ENCODE results near the gene MST1. TPM values are rescaled to one million over a fixed set of nuclear protein-coding genes. Genes with fewer than 3 reads are reported as not detected.

MST1 gene
- total RNA-seq, 5 donors from 2014 or later (not counting 1 experiment from before 2014, with no cell fraction given), result 9.9 to 16.1 (median 12.6) TPM

DNA sequence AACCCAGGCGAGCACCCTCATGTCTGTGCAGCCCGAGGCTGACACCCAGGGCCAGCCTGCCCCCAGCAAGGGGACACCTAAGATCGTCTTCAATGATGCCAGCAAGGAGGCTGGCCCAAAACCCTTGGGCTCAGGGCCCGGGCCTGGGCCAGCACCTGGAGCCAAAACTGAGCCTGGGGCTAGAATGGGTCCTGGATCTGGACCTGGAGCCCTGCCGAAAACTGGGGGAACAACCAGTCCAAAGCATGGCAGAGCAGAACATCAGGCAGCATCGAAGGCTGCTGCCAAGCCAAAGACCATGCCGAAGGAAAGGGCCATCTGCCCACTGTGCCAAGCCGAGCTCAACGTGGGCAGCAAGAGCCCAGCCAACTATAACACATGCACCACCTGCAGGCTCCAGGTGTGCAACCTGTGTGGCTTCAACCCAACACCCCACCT is 46.5 kb downstream of the MST1 start:
- Mint-ChIP-seq H3K4me1 (no peaks in the 10 kb centered on the region), H3K36me3 (no peaks in the 10 kb centered on the region), H3K27me3 (no peaks in the 10 kb centered on the region), H3K4me3 (no peak overlapping the region), H3K27ac (no peak overlapping the region), H3K9me3 (no peaks in the 10 kb centered on the region)
- no peaks in the 10 kb centered on the region for H3K36me3 ChIP-seq (ENCODE audit: control insufficient read depth in 2 of 2, extremely low read depth in 1 of 2, insufficient read depth in 1 of 2, low read length in 1 of 2)
- H3K4me3 ChIP-seq (ENCODE audit: control insufficient read depth in 1 of 2, extremely low read depth in 1 of 2, low read length in 1 of 2), result no peak overlapping the region
- H3K27ac ChIP-seq (ENCODE audit: low read length), result no peak overlapping the region
- 78% methylated on average over 7 of the region's 9 CpGs for WGBS (ENCODE audit: insufficient coverage)
- H3K27me3 ChIP-seq (replicated peaks in 1 of 2; ENCODE audit: control insufficient read depth in 2 of 2, extremely low read depth in 1 of 2, insufficient read depth in 2 of 2, low read length in 1 of 2), result peaks cover 0 to 7% of the 10 kb centered on the region in 2 experiments
- DNase-seq, result no peak
- CTCF ChIA-PET, result no interaction called here
- POLR2A ChIA-PET, result no interaction called here
- no peaks in the 10 kb centered on the region for H3K9me3 ChIP-seq
- no peaks in the 10 kb centered on the region for H3K4me1 ChIP-seq (ENCODE audit: control insufficient read depth in 1 of 2, extremely low read depth in 1 of 2, insufficient read depth in 2 of 2, low read length in 2 of 2)
- ATAC-seq (replicated peaks in 1 of 4), result no peak

DNA sequence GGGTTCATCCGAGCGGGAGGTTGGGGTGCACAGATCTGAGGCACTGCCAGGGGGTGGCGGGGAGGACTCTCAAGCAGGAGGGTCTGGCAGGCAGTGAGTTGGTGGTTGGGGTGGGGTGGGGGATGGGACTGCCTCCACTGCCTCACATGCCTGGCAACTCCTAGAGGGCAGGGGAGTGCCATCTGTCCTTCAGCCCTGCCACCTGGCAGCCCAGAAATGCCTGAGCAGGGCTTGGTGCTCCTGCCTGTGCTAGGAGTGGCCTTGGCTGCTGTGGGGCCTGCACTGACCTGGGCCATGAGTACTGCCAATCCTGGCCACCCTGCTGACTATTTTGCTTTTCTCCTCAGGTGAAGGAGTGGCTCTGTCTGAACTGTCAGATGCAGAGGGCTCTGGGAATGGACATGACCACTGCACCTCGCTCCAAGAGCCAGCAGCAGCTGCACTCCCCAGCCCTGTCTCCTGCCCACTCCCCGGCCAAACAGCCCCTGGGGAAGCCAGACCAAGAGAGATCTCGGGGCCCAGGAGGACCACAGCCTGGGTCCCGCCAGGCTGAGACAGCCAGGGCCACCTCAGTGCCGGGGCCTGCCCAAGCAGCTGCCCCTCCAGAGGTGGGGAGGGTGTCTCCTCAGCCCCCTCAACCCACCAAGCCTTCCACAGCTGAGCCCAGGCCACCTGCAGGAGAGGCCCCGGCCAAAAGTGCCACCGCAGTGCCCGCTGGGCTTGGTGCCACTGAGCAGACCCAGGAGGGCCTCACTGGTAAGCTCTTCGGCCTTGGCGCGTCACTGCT is 47.2 kb downstream of the MST1 start:
- Histone ChIP-seq H3K9me3 (no peaks in the 10 kb centered on the region), H3K4me3 (ENCODE audit: control insufficient read depth in 1 of 2, extremely low read depth in 1 of 2, low read length in 1 of 2) (no peak overlapping the region), H3K4me1 (ENCODE audit: control insufficient read depth in 1 of 2, extremely low read depth in 1 of 2, insufficient read depth in 2 of 2, low read length in 2 of 2) (no peaks in the 10 kb centered on the region), H3K27ac (ENCODE audit: low read length) (no peak overlapping the region), H3K36me3 (ENCODE audit: control insufficient read depth in 2 of 2, extremely low read depth in 1 of 2, insufficient read depth in 1 of 2, low read length in 1 of 2) (no peaks in the 10 kb centered on the region), H3K27me3 (replicated peaks in 1 of 2; ENCODE audit: control insufficient read depth in 2 of 2, extremely low read depth in 1 of 2, insufficient read depth in 2 of 2, low read length in 1 of 2) (peaks cover 0 to 7% of the 10 kb centered on the region in 2 experiments)
- no peak overlapping the region for H3K4me3 Mint-ChIP-seq
- no peaks in the 10 kb centered on the region for H3K36me3 Mint-ChIP-seq
- no peak for ATAC-seq (replicated peaks in 1 of 4)
- no peaks in the 10 kb centered on the region for H3K9me3 Mint-ChIP-seq
- POLR2A ChIA-PET, result no interaction called here
- 87% methylated on average over 10 of the region's 14 CpGs for WGBS (ENCODE audit: insufficient coverage)
- H3K27me3 Mint-ChIP-seq, result no peaks in the 10 kb centered on the region
- DNase-seq, result no peak
- CTCF ChIA-PET, result no interaction called here
- no peaks in the 10 kb centered on the region for H3K4me1 Mint-ChIP-seq
- no peak overlapping the region for H3K27ac Mint-ChIP-seq

DNA sequence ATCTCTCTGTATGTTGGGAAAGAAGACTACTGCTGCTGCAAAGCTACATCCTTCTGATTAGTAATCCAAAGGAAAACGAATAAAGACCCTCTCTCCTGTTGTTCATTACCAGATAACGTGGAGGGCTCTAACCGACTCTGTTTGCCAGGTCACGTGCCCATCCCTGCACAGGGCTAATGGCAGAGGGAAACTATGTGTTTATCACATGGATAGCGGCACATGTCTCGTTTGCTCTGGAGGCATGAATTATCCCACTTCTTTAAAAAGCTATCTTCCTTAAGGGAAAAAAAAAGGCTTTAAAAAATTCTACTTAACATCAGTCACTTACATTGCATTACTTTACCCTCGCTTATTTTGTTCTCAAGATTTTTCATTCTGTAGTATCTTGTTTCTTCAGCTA is 48.0 kb downstream of the MST1 start:
- DNase-seq, result no peak
- Histone ChIP-seq H3K4me3 (ENCODE audit: control insufficient read depth in 1 of 2, extremely low read depth in 1 of 2, low read length in 1 of 2) (no peak overlapping the region), H3K36me3 (ENCODE audit: control insufficient read depth in 2 of 2, extremely low read depth in 1 of 2, insufficient read depth in 1 of 2, low read length in 1 of 2) (no peaks in the 10 kb centered on the region), H3K9me3 (no peaks in the 10 kb centered on the region), H3K4me1 (ENCODE audit: control insufficient read depth in 1 of 2, extremely low read depth in 1 of 2, insufficient read depth in 2 of 2, low read length in 2 of 2) (no peaks in the 10 kb centered on the region), H3K27ac (ENCODE audit: low read length) (no peak overlapping the region), H3K27me3 (replicated peaks in 1 of 2; ENCODE audit: control insufficient read depth in 2 of 2, extremely low read depth in 1 of 2, insufficient read depth in 2 of 2, low read length in 1 of 2) (peaks cover 0 to 7% of the 10 kb centered on the region in 2 experiments)
- ChIA-PET POLR2A (no interaction called here), CTCF (no interaction called here)
- H3K27ac Mint-ChIP-seq, result no peak overlapping the region
- WGBS (ENCODE audit: insufficient coverage), result 86% methylated on average over 4 of the region's 7 CpGs
- H3K36me3 Mint-ChIP-seq, result no peaks in the 10 kb centered on the region
- no peak overlapping the region for H3K4me3 Mint-ChIP-seq
- no peaks in the 10 kb centered on the region for H3K27me3 Mint-ChIP-seq
- no peak for ATAC-seq (replicated peaks in 1 of 4)
- no peaks in the 10 kb centered on the region for H3K4me1 Mint-ChIP-seq
- no peaks in the 10 kb centered on the region for H3K9me3 Mint-ChIP-seq

DNA sequence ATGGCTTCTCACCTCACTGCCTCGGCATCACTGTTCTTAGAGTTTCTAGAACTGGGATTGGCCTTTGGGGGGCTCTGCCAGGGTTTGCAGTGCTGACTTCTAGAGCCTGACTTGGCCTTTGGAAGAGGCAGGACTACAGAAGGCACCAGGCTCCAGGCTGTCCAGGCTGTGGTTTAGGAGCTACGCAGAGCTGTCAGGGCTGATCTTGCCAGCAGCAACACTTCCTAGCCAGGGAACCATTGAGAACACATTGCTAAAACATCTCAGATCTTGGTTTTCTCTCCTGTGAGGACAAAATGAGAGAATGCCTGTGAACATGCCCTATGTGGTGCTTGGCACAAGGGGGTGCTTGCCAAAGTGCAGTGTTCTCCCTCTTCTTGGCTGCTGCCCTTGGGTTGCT is 49.7 kb downstream of the MST1 start:
- H3K4me1 Mint-ChIP-seq, result no peaks in the 10 kb centered on the region
- ATAC-seq (replicated peaks in 1 of 4), result no peak
- CTCF ChIA-PET, result no interaction called here

DNA sequence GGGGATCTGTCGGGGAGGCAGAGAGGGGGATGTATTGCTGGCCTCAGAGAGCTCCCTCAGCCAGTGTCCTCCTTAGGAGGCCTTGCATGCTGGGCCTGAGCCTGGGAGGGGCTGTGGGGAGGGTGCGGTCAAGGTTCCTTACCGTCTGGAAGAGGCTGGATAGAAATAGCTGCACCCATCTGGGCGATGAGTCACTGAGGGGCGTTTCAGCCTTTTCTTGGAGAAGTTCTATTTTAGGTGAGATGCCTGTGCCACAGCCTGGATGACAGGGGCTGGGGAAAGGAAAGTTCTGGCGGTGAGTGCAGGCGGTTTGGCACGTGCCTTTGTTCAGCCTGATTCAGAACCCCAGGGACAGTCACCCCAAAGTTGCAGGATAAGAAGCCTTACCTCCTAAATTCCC is 50.8 kb downstream of the MST1 start:
- H3K27ac Mint-ChIP-seq, result no peak overlapping the region

More for the DNA sequence above, 49.7 kb downstream of the MST1 start:
- no peaks in the 10 kb centered on the region for H3K36me3 ChIP-seq (ENCODE audit: control insufficient read depth in 2 of 2, extremely low read depth in 1 of 2, insufficient read depth in 1 of 2, low read length in 1 of 2)
- H3K27ac ChIP-seq (ENCODE audit: low read length), result no peak overlapping the region
- peaks cover 0 to 10% of the 10 kb centered on the region in 2 experiments for H3K27me3 ChIP-seq (replicated peaks in 1 of 2; ENCODE audit: control insufficient read depth in 2 of 2, extremely low read depth in 1 of 2, insufficient read depth in 2 of 2, low read length in 1 of 2)
- 92% methylated on average over 2 of the region's 2 CpGs for WGBS (ENCODE audit: insufficient coverage)
- Mint-ChIP-seq H3K27me3 (no peaks in the 10 kb centered on the region), H3K27ac (no peak overlapping the region), H3K9me3 (no peaks in the 10 kb centered on the region), H3K36me3 (no peaks in the 10 kb centered on the region), H3K4me3 (no peak overlapping the region)
- no peak overlapping the region for H3K4me3 ChIP-seq (ENCODE audit: control insufficient read depth in 1 of 2, extremely low read depth in 1 of 2, low read length in 1 of 2)
- no peaks in the 10 kb centered on the region for H3K9me3 ChIP-seq
- POLR2A ChIA-PET, result no interaction called here
- no peak for DNase-seq
- H3K4me1 ChIP-seq (ENCODE audit: control insufficient read depth in 1 of 2, extremely low read depth in 1 of 2, insufficient read depth in 2 of 2, low read length in 2 of 2), result no peaks in the 10 kb centered on the region

DNA sequence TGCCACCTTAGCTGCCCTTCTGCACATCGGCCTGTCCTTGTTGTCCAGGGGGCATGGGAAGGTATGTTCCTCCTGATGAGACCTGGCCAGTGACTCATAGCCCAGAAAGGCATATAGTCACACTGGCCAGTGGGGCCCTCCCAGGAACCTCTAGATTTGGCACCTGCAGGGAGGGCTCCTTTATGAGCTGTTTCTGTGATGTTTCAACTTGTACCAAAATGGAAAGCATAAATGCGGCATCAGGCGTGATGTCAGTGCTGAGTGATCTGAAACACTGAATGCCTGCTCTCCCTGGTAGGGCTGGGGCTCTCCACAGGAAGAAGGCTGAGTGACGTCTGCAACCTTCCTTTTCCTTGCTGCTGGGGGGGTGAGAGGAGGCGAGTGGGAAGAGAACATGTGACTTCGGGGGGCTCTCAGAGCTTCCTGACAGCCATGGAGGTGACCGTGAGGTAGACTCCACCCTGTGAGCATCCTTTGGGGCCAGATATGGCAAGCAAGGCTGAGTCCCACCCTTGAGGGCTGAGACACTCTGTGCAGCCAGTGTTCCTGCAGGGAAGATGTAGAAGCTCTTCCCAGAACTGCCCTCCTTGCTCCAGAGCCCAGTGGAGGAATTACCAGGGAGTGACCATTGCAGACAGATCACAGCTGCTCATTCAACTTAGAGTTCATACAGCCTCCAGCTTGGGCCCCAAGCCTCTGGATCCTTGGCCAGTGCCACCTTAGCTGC is 52.2 kb downstream of the MST1 start:
- Histone ChIP-seq H3K27ac (ENCODE audit: low read length) (no peak overlapping the region), H3K4me1 (ENCODE audit: control insufficient read depth in 1 of 2, extremely low read depth in 1 of 2, insufficient read depth in 2 of 2, low read length in 2 of 2) (no peaks in the 10 kb centered on the region), H3K36me3 (ENCODE audit: control insufficient read depth in 2 of 2, extremely low read depth in 1 of 2, insufficient read depth in 1 of 2, low read length in 1 of 2) (no peaks in the 10 kb centered on the region), H3K27me3 (replicated peaks in 1 of 2; ENCODE audit: control insufficient read depth in 2 of 2, extremely low read depth in 1 of 2, insufficient read depth in 2 of 2, low read length in 1 of 2) (peaks cover 0 to 14% of the 10 kb centered on the region in 2 experiments), H3K4me3 (ENCODE audit: control insufficient read depth in 1 of 2, extremely low read depth in 1 of 2, low read length in 1 of 2) (no peak overlapping the region), H3K9me3 (no peaks in the 10 kb centered on the region)
- no peak for DNase-seq
- WGBS (ENCODE audit: insufficient coverage), result 60% methylated on average over 6 of the region's 7 CpGs
- Mint-ChIP-seq H3K27me3 (peaks cover 0 to under 1% of the 10 kb centered on the region in 2 donors), H3K4me3 (no peak overlapping the region), H3K36me3 (no peaks in the 10 kb centered on the region), H3K9me3 (no peaks in the 10 kb centered on the region), H3K4me1 (no peaks in the 10 kb centered on the region), H3K27ac (no peak overlapping the region)
- no peak for ATAC-seq (replicated peaks in 1 of 4)
- ChIA-PET CTCF (no interaction called here), POLR2A (no interaction called here)

More for the DNA sequence above, 50.8 kb downstream of the MST1 start:
- Mint-ChIP-seq H3K4me1 (no peaks in the 10 kb centered on the region), H3K9me3 (no peaks in the 10 kb centered on the region), H3K4me3 (no peak overlapping the region), H3K36me3 (no peaks in the 10 kb centered on the region), H3K27me3 (no peaks in the 10 kb centered on the region)
- DNase-seq, result no peak
- no peak for ATAC-seq (replicated peaks in 1 of 4)
- Histone ChIP-seq H3K27me3 (replicated peaks in 1 of 2; ENCODE audit: control insufficient read depth in 2 of 2, extremely low read depth in 1 of 2, insufficient read depth in 2 of 2, low read length in 1 of 2) (peaks cover 0 to 10% of the 10 kb centered on the region in 2 experiments), H3K4me1 (ENCODE audit: control insufficient read depth in 1 of 2, extremely low read depth in 1 of 2, insufficient read depth in 2 of 2, low read length in 2 of 2) (no peaks in the 10 kb centered on the region), H3K36me3 (ENCODE audit: control insufficient read depth in 2 of 2, extremely low read depth in 1 of 2, insufficient read depth in 1 of 2, low read length in 1 of 2) (no peaks in the 10 kb centered on the region), H3K9me3 (no peaks in the 10 kb centered on the region), H3K4me3 (ENCODE audit: control insufficient read depth in 1 of 2, extremely low read depth in 1 of 2, low read length in 1 of 2) (no peak overlapping the region), H3K27ac (ENCODE audit: low read length) (no peak overlapping the region)
- ChIA-PET POLR2A (no interaction called here), CTCF (no interaction called here)
- WGBS (ENCODE audit: insufficient coverage), result 47% methylated on average over 5 of the region's 8 CpGs

Data from T-cell (primary cell).